Osteoblast (primary cell): Measurements from ENCODE around the gene AOPEP. TPM values are rescaled to one million over a fixed set of nuclear protein-coding genes. Genes with fewer than 3 reads are reported as not detected.

Experiments used
- DNase-seq: peaks from one replicate; pipeline ENCODE4 v3.0.0; 2011; ENCODE audit warnings: low spot score, mixed read lengths; ENCODE audit not compliant: insufficient read length; ENCODE audit errors: missing footprints
- H2AFZ ChIP-seq: 2 replicates; pipeline ENCODE4 v1.6.0; 2011; ENCODE audit warnings: mild to moderate bottlenecking, low read length
- H3K27ac ChIP-seq: 2 replicates; pipeline ENCODE4 v1.5.1; 2011; ENCODE audit warnings: mild to moderate bottlenecking, low read depth, low read length, moderate library complexity
- H3K27me3 ChIP-seq: 2 replicates; pipeline ENCODE4 v1.6.0; 2012; ENCODE audit warnings: mild to moderate bottlenecking, control low read depth, inconsistent platforms, low read length, moderate library complexity; ENCODE audit not compliant: insufficient read depth
- H3K36me3 ChIP-seq: 2 replicates; pipeline ENCODE4 v1.5.1; 2011; ENCODE audit warnings: mild to moderate bottlenecking, low read length, control low read depth, moderate library complexity; ENCODE audit not compliant: insufficient read depth
- H3K4me1 ChIP-seq: 2 replicates; pipeline ENCODE4 v1.5.1; 2011; ENCODE audit warnings: mild to moderate bottlenecking, low read length, control low read depth, moderate library complexity; ENCODE audit not compliant: insufficient read depth
- H3K4me2 ChIP-seq: 2 replicates; pipeline ENCODE4 v1.6.0; 2011; ENCODE audit warnings: mild to moderate bottlenecking, low read length; ENCODE audit not compliant: insufficient read depth
- H3K4me3 ChIP-seq: fragments of 200-600 bp; sonication (generic); 3 replicates; pipeline ENCODE4 v1.5.1; 2012; ENCODE audit warnings: mild to moderate bottlenecking, low read length, inconsistent platforms; ENCODE audit not compliant: insufficient read depth
- H3K79me2 ChIP-seq: 2 replicates; pipeline ENCODE4 v1.6.0; 2012; ENCODE audit warnings: mild to moderate bottlenecking, low read length, control low read depth, inconsistent platforms; ENCODE audit not compliant: insufficient read depth
- H3K9me3 ChIP-seq: 2 replicates; pipeline ENCODE4 v1.5.1; 2011; ENCODE audit warnings: low read depth, low read length, control low read depth
- H4K20me1 ChIP-seq: 2 replicates; pipeline ENCODE4 v1.6.0; 2012; ENCODE audit warnings: mild to moderate bottlenecking, low read length, control low read depth; ENCODE audit not compliant: insufficient read depth
- CTCF ChIP-seq: IDR thresholded peaks from 2 replicates; pipeline ENCODE4 v1.5.1; 2011; ENCODE audit warnings: mild to moderate bottlenecking, low read depth, low read length, moderate library complexity; ENCODE audit errors: extremely low read depth
- total RNA-seq: library from RNA; depleted of rRNA; stranded (reverse); fragments of >200 nt; gene quantifications from 2 replicates; pipeline ENCODE4 v1.2.3, GENCODE V29; 2012

AOPEP gene
- total RNA-seq, 1 donor, result 131 TPM

GRCh38 chr9:94984891-94985476, 258.5 kb downstream of the AOPEP start:
- Histone ChIP-seq H3K4me2 (no peak overlapping the region), H3K9me3 (no peaks in the 10 kb centered on the region), H4K20me1 (no peaks in the 10 kb centered on the region), H3K4me1 (no peaks in the 10 kb centered on the region), H3K27ac (no peak overlapping the region), H2AFZ (no peak overlapping the region), H3K79me2 (no peaks in the 10 kb centered on the region), H3K36me3 (no peaks in the 10 kb centered on the region), H3K27me3 (no peaks in the 10 kb centered on the region), H3K4me3 (no peak overlapping the region)
- no peak for DNase-seq
- no peak for TF ChIP-seq CTCF

- Histone ChIP-seq H3K4me2 (no peak overlapping the region), H3K27me3 (no peaks in the 10 kb centered on the region), H3K4me1 (no peaks in the 10 kb centered on the region), H3K9me3 (no peaks in the 10 kb centered on the region), H3K4me3 (no peak overlapping the region), H3K36me3 (no peaks in the 10 kb centered on the region), H3K79me2 (no peaks in the 10 kb centered on the region), H4K20me1 (no peaks in the 10 kb centered on the region), H3K27ac (no peak overlapping the region), H2AFZ (no peak overlapping the region)
- no peak for TF ChIP-seq CTCF
- DNase-seq, result peak; percentile 23
These were observed 259.1 kb downstream of the AOPEP start for GRCh38 chr9:94985649-94986048.

- Histone ChIP-seq H2AFZ (no peak overlapping the region), H3K27me3 (no peaks in the 10 kb centered on the region), H4K20me1 (no peaks in the 10 kb centered on the region), H3K4me2 (no peak overlapping the region), H3K79me2 (no peaks in the 10 kb centered on the region), H3K4me3 (no peak overlapping the region), H3K9me3 (no peaks in the 10 kb centered on the region), H3K36me3 (no peaks in the 10 kb centered on the region), H3K27ac (no peak overlapping the region), H3K4me1 (no peaks in the 10 kb centered on the region)
- no peak for TF ChIP-seq CTCF
- peak; percentile 23 for DNase-seq
These were observed 261.2 kb downstream of the AOPEP start for GRCh38 chr9:94987731-94988130.

GRCh38 chr9:94990897-94991561, 264.5 kb downstream of the AOPEP start:
- Histone ChIP-seq H3K27ac (no peak overlapping the region), H3K27me3 (no peaks in the 10 kb centered on the region), H3K9me3 (no peaks in the 10 kb centered on the region), H3K79me2 (no peaks in the 10 kb centered on the region), H2AFZ (no peak overlapping the region), H3K4me2 (no peak overlapping the region), H3K4me3 (no peak overlapping the region), H3K4me1 (peaks cover 9% of the 10 kb centered on the region), H4K20me1 (no peaks in the 10 kb centered on the region), H3K36me3 (no peaks in the 10 kb centered on the region)
- TF ChIP-seq CTCF, result no peak
- DNase-seq, result no peak
